HEK293 (cell line): ENCODE data around the gene SMARCB1.

Experiments used
- CTCF ChIP-seq: fragments of 450-650 bp; formaldehyde crosslinking; IDR thresholded peaks from 2 replicates; pipeline ENCODE4 v1.5.1; 2016; ENCODE audit warnings: missing biosample characterization, missing genetic modification characterization
- FEZF1 ChIP-seq: fragments of 450-650 bp; formaldehyde crosslinking; IDR thresholded peaks from 2 replicates; pipeline ENCODE4 v1.5.1; 2016; ENCODE audit warnings: missing biosample characterization, missing genetic modification characterization
- KLF17 ChIP-seq: fragments of 450-650 bp; formaldehyde crosslinking; IDR thresholded peaks from 2 replicates; pipeline ENCODE4 v1.5.1; 2016; ENCODE audit warnings: missing biosample characterization, missing genetic modification characterization
- PATZ1 ChIP-seq: fragments of 450-650 bp; formaldehyde crosslinking; IDR thresholded peaks from 2 replicates; pipeline ENCODE4 v1.5.1; 2016; ENCODE audit warnings: missing biosample characterization, missing genetic modification characterization
- PRDM1 ChIP-seq: fragments of 450-650 bp; formaldehyde crosslinking; IDR thresholded peaks from 2 replicates; pipeline ENCODE4; 2016; ENCODE audit warnings: missing biosample characterization, missing genetic modification characterization
- PRDM4 ChIP-seq: fragments of 450-650 bp; formaldehyde crosslinking; IDR thresholded peaks from 2 replicates; pipeline ENCODE4 v1.5.1; 2017; ENCODE audit warnings: missing biosample characterization, missing genetic modification characterization
- SP3 ChIP-seq: fragments of 450-650 bp; formaldehyde crosslinking; IDR thresholded peaks from 2 replicates; pipeline ENCODE4 v1.5.1; 2016; ENCODE audit warnings: missing biosample characterization, missing genetic modification characterization
- TCF7L2 ChIP-seq: IDR thresholded peaks from 2 replicates; pipeline ENCODE4 v1.6.1; 2011; ENCODE audit warnings: low read depth, mild to moderate bottlenecking, inconsistent platforms, low read length, moderate library complexity, borderline replicate concordance
- YY2 ChIP-seq: fragments of 450-650 bp; formaldehyde crosslinking; IDR thresholded peaks from 2 replicates; pipeline ENCODE4 v1.5.1; 2016; ENCODE audit warnings: missing biosample characterization, missing genetic modification characterization
- ZBTB10 ChIP-seq: fragments of 450-650 bp; formaldehyde crosslinking; IDR thresholded peaks from 2 replicates; pipeline ENCODE4 v1.5.1; 2016; ENCODE audit warnings: missing biosample characterization, missing genetic modification characterization
- ZBTB48 ChIP-seq: fragments of 450-650 bp; formaldehyde crosslinking; IDR thresholded peaks from 2 replicates; pipeline ENCODE4 v1.5.1; 2016; ENCODE audit warnings: missing biosample characterization, missing genetic modification characterization
- ZBTB7A ChIP-seq: fragments of 450-650 bp; formaldehyde crosslinking; IDR thresholded peaks from 2 replicates; pipeline ENCODE4 v1.5.1; 2016; ENCODE audit warnings: low read depth, missing biosample characterization, missing genetic modification characterization
- ZFHX2 ChIP-seq: fragments of 450-650 bp; formaldehyde crosslinking; conservative IDR thresholded peaks from 2 replicates; pipeline ENCODE4 v1.5.1; 2016; ENCODE audit warnings: missing biosample characterization, missing genetic modification characterization
- ZFP37 ChIP-seq: fragments of 450-650 bp; formaldehyde crosslinking; IDR thresholded peaks from 2 replicates; pipeline ENCODE4 v1.5.1; 2016; ENCODE audit warnings: missing biosample characterization, missing genetic modification characterization
- ZIC2 ChIP-seq: fragments of 450-650 bp; formaldehyde crosslinking; IDR thresholded peaks from 2 replicates; pipeline ENCODE4 v1.5.1; 2016; ENCODE audit warnings: missing biosample characterization, missing genetic modification characterization
- ZNF132 ChIP-seq: fragments of 450-650 bp; formaldehyde crosslinking; IDR thresholded peaks from 2 replicates; pipeline ENCODE4 v1.5.1; 2017; ENCODE audit warnings: missing biosample characterization, missing genetic modification characterization, borderline replicate concordance
- ZNF140 ChIP-seq: fragments of 450-650 bp; formaldehyde crosslinking; IDR thresholded peaks from 2 replicates; pipeline ENCODE4 v1.5.1; 2016; ENCODE audit warnings: missing biosample characterization, missing genetic modification characterization
- ZNF157 ChIP-seq: fragments of 450-650 bp; formaldehyde crosslinking; IDR thresholded peaks from 2 replicates; pipeline ENCODE4 v1.5.1; 2016; ENCODE audit warnings: missing biosample characterization, missing genetic modification characterization
- ZNF223 ChIP-seq: fragments of 450-650 bp; formaldehyde crosslinking; IDR thresholded peaks from 2 replicates; pipeline ENCODE4 v1.5.1; 2016; ENCODE audit warnings: missing biosample characterization, missing genetic modification characterization
- ZNF354C ChIP-seq: fragments of 450-650 bp; formaldehyde crosslinking; IDR thresholded peaks from 2 replicates; pipeline ENCODE4 v1.5.1; 2016; ENCODE audit warnings: missing biosample characterization, missing genetic modification characterization, low read depth, borderline replicate concordance
- ZNF404 ChIP-seq: fragments of 450-650 bp; formaldehyde crosslinking; IDR thresholded peaks from 2 replicates; pipeline ENCODE4 v1.5.1; 2017; ENCODE audit warnings: missing biosample characterization, missing genetic modification characterization
- ZNF423 ChIP-seq: fragments of 450-650 bp; formaldehyde crosslinking; IDR thresholded peaks from 2 replicates; pipeline ENCODE4 v1.5.1; 2016; ENCODE audit warnings: missing biosample characterization, missing genetic modification characterization
- ZNF621 ChIP-seq: fragments of 450-650 bp; formaldehyde crosslinking; IDR thresholded peaks from 2 replicates; pipeline ENCODE4 v1.5.1; 2017; ENCODE audit warnings: missing biosample characterization, missing genetic modification characterization
- ZNF660 ChIP-seq: fragments of 450-650 bp; IDR thresholded peaks from 2 replicates; pipeline ENCODE4 v1.5.1; 2018; ENCODE audit warnings: missing biosample characterization, mild to moderate bottlenecking, missing genetic modification characterization
- TF ChIP-seq, protein P1 (sequence below): fragments of 450-650 bp; formaldehyde crosslinking; IDR thresholded peaks from 2 replicates; pipeline ENCODE4 v1.5.1; 2017; ENCODE audit warnings: missing biosample characterization, missing genetic modification characterization
- TF ChIP-seq, protein P2 (sequence below): fragments of 450-650 bp; formaldehyde crosslinking; IDR thresholded peaks from 2 replicates; pipeline ENCODE4 v1.5.1; 2016; ENCODE audit warnings: missing biosample characterization, missing genetic modification characterization

SMARCB1 gene

DNA sequence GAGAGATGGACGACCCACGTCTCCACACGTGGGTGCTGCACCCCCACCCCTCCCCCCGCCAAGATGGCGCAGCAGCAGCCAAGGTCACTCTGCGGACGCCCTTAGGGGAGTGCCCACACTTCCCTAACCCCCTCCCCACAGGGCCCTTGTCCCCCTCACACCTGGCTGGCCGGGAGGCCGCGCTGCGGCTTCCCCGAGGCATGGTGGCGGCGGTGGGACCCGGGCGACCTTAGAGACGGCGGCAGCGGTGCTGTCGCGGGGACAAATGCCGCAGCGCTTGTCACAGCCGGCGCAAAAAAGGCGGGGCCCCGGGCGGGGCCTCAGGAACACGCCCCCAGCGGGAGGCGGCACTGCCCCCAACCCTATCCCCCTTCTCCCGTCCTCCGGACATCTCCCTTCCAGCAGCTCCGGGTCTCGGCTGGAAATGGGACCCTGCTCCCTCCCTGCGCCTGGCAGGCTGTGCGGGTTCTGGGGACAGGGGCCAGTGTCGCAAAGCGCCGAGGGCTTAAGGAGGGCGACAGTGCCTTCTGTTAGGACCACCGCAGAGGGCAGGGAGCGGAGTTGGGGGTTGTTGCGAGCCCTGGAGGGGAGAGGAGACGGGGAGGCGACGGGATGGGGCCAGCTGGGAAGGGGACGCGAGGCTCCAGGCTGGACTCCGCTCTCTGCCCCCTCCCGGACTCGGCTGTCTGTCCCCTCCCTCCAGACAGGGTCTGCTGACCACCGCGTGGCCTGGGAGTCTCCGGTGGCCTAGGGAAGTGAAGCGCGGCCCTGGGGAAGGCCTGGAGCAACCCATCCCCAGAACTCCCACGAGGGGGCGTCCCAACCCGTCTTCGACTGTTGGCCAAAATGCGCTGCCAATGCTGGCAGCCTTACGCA lies 18.9 kb upstream of the SMARCB1 start, which contains the start of gene CHCHD10 (continued):
- TF ChIP-seq CTCF (tag by site-specific recombination) (peak; percentile 93), ZNF223 (tag by site-specific recombination) (no peak), PRDM4 (peak; percentile 6; the same call in 1 of the 2 replicates), ZNF354C (tag by site-specific recombination) (no peak), PATZ1 (tag by site-specific recombination) (peak; percentile 89), ZBTB7A (tag by site-specific recombination) (peak; percentile 74), ZFP37 (tag by site-specific recombination) (0 out of 2 replicates have a peak, but pooled peaks have one; percentile 69), ZNF140 (tag by site-specific recombination) (no peak), PRDM1 (tag by site-specific recombination) (no peak), ZNF132 (tag by site-specific recombination) (no peak), ZIC2 (tag by site-specific recombination) (peak; percentile 61), ZFHX2 (tag by site-specific recombination) (peak; percentile 84), ZBTB10 (peak; percentile 73), SP3 (peak; percentile 93), ZNF621 (tag by site-specific recombination) (no peak), TCF7L2 (no peak), ZBTB48 (tag by site-specific recombination) (peak; percentile 96; the same call in 1 of the 2 replicates), ZNF157 (tag by site-specific recombination) (no peak), FEZF1 (tag by site-specific recombination) (peak; percentile 15; the same call in 1 of the 2 replicates), KLF17 (peak; percentile 40; the same call in 1 of the 2 replicates), ZNF660 (tag by site-specific recombination) (no peak), YY2 (tag by site-specific recombination) (peak; percentile 73), ZNF404 (tag by site-specific recombination) (no peak), ZNF423 (tag by site-specific recombination) (peak; percentile 48; the same call in 1 of the 2 replicates)
- TF ChIP-seq, protein P1, sequence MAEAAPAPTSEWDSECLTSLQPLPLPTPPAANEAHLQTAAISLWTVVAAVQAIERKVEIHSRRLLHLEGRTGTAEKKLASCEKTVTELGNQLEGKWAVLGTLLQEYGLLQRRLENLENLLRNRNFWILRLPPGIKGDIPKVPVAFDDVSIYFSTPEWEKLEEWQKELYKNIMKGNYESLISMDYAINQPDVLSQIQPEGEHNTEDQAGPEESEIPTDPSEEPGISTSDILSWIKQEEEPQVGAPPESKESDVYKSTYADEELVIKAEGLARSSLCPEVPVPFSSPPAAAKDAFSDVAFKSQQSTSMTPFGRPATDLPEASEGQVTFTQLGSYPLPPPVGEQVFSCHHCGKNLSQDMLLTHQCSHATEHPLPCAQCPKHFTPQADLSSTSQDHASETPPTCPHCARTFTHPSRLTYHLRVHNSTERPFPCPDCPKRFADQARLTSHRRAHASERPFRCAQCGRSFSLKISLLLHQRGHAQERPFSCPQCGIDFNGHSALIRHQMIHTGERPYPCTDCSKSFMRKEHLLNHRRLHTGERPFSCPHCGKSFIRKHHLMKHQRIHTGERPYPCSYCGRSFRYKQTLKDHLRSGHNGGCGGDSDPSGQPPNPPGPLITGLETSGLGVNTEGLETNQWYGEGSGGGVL (tag by site-specific recombination): peak; percentile 24; the same call in 1 of the 2 replicates
- TF ChIP-seq, protein P2, sequence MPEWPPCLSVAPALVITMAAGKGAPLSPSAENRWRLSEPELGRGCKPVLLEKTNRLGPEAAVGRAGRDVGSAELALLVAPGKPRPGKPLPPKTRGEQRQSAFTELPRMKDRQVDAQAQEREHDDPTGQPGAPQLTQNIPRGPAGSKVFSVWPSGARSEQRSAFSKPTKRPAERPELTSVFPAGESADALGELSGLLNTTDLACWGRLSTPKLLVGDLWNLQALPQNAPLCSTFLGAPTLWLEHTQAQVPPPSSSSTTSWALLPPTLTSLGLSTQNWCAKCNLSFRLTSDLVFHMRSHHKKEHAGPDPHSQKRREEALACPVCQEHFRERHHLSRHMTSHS (tag by site-specific recombination): 0 out of 2 replicates have a peak, but pooled peaks have one; percentile 28
